Measurements from ENCODE around the gene KIAA1586.

The KIAA1586 gene

DNA sequence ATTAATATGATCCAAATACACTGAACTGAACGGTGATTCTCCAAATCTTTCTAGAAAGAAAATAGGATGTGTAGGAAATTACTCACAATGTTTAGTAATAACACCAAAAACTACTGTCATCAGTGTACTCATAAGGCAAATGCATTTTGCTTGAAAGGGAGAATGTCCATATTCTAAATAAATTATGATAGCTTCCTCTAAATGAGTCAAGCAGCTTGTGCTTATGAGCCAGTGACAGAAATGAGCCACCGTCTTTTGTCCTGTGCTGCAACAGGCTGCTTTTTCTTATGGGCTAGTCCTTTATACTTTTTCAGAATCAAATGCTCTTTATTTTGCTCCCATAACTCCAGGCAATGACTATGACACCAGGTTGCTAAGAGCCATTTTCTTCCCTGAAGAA, 39.0 kb downstream of the KIAA1586 start:
- TF ChIP-seq, protein P1, sequence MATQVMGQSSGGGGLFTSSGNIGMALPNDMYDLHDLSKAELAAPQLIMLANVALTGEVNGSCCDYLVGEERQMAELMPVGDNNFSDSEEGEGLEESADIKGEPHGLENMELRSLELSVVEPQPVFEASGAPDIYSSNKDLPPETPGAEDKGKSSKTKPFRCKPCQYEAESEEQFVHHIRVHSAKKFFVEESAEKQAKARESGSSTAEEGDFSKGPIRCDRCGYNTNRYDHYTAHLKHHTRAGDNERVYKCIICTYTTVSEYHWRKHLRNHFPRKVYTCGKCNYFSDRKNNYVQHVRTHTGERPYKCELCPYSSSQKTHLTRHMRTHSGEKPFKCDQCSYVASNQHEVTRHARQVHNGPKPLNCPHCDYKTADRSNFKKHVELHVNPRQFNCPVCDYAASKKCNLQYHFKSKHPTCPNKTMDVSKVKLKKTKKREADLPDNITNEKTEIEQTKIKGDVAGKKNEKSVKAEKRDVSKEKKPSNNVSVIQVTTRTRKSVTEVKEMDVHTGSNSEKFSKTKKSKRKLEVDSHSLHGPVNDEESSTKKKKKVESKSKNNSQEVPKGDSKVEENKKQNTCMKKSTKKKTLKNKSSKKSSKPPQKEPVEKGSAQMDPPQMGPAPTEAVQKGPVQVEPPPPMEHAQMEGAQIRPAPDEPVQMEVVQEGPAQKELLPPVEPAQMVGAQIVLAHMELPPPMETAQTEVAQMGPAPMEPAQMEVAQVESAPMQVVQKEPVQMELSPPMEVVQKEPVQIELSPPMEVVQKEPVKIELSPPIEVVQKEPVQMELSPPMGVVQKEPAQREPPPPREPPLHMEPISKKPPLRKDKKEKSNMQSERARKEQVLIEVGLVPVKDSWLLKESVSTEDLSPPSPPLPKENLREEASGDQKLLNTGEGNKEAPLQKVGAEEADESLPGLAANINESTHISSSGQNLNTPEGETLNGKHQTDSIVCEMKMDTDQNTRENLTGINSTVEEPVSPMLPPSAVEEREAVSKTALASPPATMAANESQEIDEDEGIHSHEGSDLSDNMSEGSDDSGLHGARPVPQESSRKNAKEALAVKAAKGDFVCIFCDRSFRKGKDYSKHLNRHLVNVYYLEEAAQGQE (IDR thresholded peaks at IDR 0.05; ENCODE audit: insufficient read depth in 1 of 2, low read depth in 2 of 2, low read length in 2 of 2) = no peak
- TF ChIP-seq FOXP2 (optimal IDR thresholded peaks at IDR 0.05; ENCODE audit: borderline replicate concordance, extremely low read depth, extremely low read length, insufficient read depth) (no peak), TAF1 (IDR thresholded peaks at IDR 0.05; ENCODE audit: borderline replicate concordance, insufficient read depth, low read length) (no peak), POLR2AphosphoS5 (IDR thresholded peaks at IDR 0.05; ENCODE audit: low read depth, low read length) (no peak), SIN3A (IDR thresholded peaks at IDR 0.05; ENCODE audit: borderline replicate concordance, insufficient read depth, low read length) (no peak)

DNA sequence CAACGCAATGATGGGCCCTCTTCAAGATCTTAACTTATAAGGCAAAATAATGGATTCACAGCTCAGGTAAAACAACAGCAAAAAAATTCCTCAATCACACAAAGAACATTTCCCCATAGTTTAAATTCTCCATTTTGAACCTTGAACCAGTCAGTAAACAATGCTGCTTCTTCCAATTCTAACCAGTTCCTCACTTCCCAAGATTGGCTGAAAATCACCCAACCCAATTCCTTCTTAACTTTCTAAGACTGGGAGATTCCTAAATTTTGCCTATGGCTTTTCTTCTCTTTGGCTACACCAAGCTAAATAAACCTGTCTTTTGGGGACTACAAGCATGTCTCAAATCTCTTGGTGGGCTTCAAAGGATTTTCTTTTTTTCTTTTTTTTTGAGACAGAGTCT, 40.4 kb downstream of the KIAA1586 start:
- no peak for TF ChIP-seq FOXP2 (optimal IDR thresholded peaks at IDR 0.05; ENCODE audit: borderline replicate concordance, extremely low read depth, extremely low read length, insufficient read depth)
- no peak for TF ChIP-seq POLR2AphosphoS5 (IDR thresholded peaks at IDR 0.05; ENCODE audit: low read depth, low read length)
- TF ChIP-seq TAF1 (IDR thresholded peaks at IDR 0.05; ENCODE audit: borderline replicate concordance, insufficient read depth, low read length) = no peak
- TF ChIP-seq, protein P1 (IDR thresholded peaks at IDR 0.05; ENCODE audit: insufficient read depth in 1 of 2, low read depth in 2 of 2, low read length in 2 of 2) = no peak
- TF ChIP-seq SIN3A (IDR thresholded peaks at IDR 0.05; ENCODE audit: borderline replicate concordance, insufficient read depth, low read length) = no peak

DNA sequence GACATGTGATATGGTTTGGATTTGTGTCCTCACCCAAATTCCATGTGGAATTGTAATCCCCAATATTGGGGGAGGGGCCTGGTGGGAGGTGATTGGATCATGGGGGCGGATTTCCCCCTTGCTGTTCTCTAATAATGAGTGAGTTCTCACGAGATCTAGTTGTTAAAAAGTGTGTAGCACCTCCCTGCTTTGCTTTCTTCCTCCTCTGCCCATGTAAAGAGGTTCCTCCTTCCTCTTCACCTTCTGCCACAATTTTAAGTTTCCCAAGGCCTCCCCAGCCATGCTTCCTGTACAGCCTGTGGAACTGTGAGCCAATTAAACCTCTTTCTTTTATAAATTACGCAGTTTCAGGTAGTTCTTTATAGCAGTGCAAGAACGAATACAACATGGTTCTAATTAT, 41.4 kb downstream of the KIAA1586 start:
- TF ChIP-seq, protein P1 (IDR thresholded peaks at IDR 0.05; ENCODE audit: insufficient read depth in 1 of 2, low read depth in 2 of 2, low read length in 2 of 2) = no peak
- TF ChIP-seq POLR2AphosphoS5 (IDR thresholded peaks at IDR 0.05; ENCODE audit: low read depth, low read length) (no peak), FOXP2 (optimal IDR thresholded peaks at IDR 0.05; ENCODE audit: borderline replicate concordance, extremely low read depth, extremely low read length, insufficient read depth) (no peak), SIN3A (IDR thresholded peaks at IDR 0.05; ENCODE audit: borderline replicate concordance, insufficient read depth, low read length) (no peak), TAF1 (IDR thresholded peaks at IDR 0.05; ENCODE audit: borderline replicate concordance, insufficient read depth, low read length) (no peak)

DNA sequence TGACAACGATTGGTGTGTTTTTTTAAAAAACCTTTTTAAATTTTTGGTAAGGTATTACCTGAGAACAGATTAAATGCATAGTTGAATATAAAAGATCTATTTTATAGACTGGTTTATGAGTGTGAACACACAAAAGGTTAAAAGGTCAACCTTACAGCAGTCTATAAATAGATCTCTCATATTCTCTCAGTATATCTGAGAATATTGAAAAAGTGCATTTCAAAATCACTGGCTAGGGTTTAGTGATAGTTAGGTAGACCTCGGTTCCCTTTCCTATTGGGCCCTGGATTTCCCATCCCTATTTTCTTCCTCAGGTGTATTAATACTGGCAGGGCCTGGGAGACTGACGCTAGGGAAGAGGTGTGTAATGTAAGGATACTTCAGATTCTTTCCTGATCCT, 42.8 kb downstream of the KIAA1586 start:
- TF ChIP-seq FOXP2 (optimal IDR thresholded peaks at IDR 0.05; ENCODE audit: borderline replicate concordance, extremely low read depth, extremely low read length, insufficient read depth) = no peak
- TF ChIP-seq TAF1 (IDR thresholded peaks at IDR 0.05; ENCODE audit: borderline replicate concordance, insufficient read depth, low read length) = no peak
- TF ChIP-seq SIN3A (IDR thresholded peaks at IDR 0.05; ENCODE audit: borderline replicate concordance, insufficient read depth, low read length) = no peak
- TF ChIP-seq POLR2AphosphoS5 (IDR thresholded peaks at IDR 0.05; ENCODE audit: low read depth, low read length) = no peak
- TF ChIP-seq, protein P1 (IDR thresholded peaks at IDR 0.05; ENCODE audit: insufficient read depth in 1 of 2, low read depth in 2 of 2, low read length in 2 of 2) = no peak
